Measurements from ENCODE around the gene ZNF630.

ZNF630 gene

DNA sequence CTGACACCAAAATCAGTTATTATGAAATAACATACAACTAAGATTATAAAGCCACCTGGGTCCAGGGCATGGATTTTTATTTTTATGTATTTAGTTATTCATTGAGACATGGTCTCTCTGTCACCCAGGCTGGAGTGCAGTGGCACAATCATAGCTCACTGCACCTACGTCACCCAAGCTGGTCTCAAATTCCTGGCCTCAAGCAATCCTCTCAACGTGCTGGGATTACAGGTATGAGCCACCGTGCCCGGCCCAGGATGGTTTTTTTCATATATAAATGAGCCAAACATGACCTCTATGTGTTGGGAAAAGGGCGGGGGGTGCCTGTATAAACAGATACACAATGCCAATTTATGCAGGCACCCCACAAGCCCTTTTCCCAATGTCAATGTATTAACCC is 24.6 kb downstream of the ZNF630 start:
- no peak for TF ChIP-seq GATA3 (IDR thresholded peaks at IDR 0.05; ENCODE audit: low read depth, low read length)
- no peak for TF ChIP-seq GATA2 (IDR thresholded peaks at IDR 0.05; ENCODE audit: low read depth, low read length)

DNA sequence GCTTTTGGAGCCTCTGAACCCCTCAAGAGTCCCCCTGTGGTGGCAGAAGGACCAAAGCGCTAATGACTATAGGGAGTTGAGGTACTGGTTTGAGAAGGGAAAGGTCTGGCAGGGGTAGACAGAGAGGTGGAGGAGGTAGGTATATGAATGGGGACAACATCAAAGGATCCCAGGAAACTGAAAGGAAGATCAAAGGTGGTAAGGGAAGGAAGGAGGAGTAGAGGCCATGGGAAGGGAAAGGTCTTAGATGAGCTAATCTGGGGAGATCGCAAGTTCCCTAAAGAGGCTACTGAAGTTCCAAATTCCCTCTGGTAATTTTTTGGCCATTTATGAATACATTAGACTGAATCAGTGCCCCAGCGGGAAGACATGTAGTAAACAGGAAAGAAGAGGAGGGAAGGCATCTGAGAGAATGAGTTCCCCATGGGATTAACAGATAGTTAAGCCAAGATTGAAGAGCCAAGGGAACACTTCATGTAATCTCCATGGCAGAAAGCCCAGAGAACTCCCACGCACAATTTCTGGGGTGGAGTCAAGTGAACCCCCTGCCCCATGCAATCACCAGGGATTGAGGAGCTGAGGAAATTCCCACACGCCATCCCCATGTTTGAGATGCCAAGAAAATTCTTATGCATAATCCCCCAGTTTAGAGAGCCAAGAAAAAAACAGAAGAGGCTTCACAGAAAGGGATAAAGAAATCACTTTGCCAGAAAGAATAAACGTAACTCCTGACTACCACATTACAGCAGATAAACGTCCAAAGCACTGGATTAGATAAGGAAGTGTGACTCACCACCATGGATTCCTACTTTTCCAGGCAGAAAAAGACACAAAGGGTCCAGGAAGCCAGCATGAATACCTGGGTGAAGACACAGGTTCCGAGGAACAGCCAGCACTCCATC is 25.8 kb downstream of the ZNF630 start:
- no peak for TF ChIP-seq GATA3 (IDR thresholded peaks at IDR 0.05; ENCODE audit: low read depth, low read length)
- TF ChIP-seq GATA2 (IDR thresholded peaks at IDR 0.05; ENCODE audit: low read depth, low read length), result no peak

DNA sequence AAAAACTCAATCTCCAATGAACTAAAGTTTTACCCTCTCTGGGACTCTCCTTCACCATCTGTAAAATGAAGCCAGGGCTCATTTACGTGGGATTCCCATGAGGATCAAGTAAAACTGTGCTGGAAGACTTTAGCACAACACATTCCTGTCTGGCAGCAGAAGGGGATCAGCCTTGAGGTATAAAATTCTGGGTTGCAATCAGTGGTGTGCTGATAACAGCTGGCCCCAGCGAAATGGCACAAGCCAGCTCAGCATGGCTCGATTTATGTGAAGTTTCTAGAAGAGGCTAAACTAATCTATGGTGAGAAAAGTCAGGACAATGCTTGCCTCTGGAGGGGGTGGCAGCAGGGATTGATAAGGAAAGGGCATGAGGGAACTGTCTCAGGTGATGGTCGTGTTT is 28.4 kb downstream of the ZNF630 start:
- no peak for TF ChIP-seq GATA2 (IDR thresholded peaks at IDR 0.05; ENCODE audit: low read depth, low read length)
- TF ChIP-seq GATA3 (IDR thresholded peaks at IDR 0.05; ENCODE audit: low read depth, low read length), result no peak

DNA sequence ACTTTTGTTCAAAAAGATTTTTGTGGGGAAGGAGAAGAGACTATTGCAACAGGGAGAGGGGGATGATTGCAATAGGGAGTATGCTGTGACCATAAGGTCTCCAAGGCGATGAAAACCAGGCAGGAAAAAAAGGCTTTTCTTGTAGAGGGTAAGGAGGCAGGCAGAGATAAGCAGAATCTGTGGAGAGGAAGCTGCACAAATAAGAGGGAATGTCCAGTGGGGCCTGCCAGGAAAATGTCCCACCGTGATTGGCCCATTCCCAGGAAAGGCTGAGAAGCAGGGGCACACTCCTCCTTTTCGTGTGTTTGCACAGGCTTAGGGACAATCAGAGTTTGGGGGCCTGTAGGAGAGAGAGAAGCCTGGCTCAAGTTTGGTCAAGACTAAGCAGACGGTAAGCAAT is 35.5 kb downstream of the ZNF630 start:
- no peak for TF ChIP-seq GATA2 (IDR thresholded peaks at IDR 0.05; ENCODE audit: low read depth, low read length)

DNA sequence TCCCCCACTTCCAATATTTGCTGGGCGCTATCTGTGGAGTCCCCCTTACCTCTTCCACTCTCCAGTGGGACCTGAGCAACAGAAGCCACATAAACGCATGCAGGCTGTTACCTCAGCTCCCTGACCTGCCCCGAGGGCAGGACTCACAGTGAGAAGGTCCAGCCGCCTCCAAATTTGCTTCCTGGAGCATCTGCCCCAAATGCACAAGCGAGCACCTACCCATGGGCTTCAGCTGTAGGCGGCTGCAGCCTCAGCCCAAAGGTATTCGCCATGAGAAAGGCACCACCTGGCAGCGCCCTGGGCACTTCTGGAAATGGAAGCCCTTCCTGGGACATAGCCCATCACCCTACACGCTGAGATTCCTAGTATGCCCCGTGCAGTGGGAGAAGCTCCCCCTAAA is 41.2 kb downstream of the ZNF630 start:
- no peak for TF ChIP-seq GATA2 (IDR thresholded peaks at IDR 0.05; ENCODE audit: low read depth, low read length)
- TF ChIP-seq GATA3 (IDR thresholded peaks at IDR 0.05; ENCODE audit: low read depth, low read length), result no peak

DNA sequence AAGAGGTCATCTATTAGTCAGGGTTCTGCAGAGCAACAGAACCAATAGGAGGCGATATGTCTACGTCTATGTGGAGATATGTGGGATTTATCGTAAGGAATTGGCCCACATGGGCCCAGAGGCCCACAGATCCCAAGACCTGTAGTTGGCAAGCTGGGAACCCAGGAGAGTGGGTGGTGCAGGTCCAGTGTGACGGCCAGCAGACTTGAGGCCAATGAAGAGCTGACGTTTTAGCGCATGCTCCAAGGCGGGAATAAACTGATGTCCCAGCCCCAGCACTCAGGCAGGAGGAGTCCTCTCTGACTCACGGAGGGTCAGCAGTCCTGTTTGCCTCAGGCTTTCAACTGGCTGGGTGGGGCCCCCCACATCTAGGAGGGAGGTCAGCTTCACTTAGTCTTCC is 43.3 kb downstream of the ZNF630 start:
- no peak for TF ChIP-seq GATA2 (IDR thresholded peaks at IDR 0.05; ENCODE audit: low read depth, low read length)
- no peak for TF ChIP-seq GATA3 (IDR thresholded peaks at IDR 0.05; ENCODE audit: low read depth, low read length)

DNA sequence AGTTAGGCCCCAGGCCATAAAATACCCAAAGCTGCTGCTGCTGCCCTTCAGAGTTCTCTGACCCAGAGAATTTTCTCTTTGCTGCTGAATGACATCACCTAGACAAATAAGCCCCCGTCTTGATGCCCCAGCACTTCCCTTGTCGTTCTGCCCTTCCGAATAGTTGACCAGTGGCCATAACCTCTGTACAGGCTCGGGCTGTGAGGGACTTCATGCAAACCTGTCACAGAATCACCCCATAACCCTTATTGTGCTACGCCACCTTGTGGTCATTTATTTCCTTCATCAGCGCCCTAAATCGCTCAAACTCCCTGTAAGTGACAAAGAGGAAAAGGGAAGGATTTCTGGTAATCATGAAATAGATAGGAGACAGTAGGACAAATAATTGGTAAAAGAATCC is 45.9 kb downstream of the ZNF630 start:
- no peak for TF ChIP-seq GATA2 (IDR thresholded peaks at IDR 0.05; ENCODE audit: low read depth, low read length)
- TF ChIP-seq GATA3 (IDR thresholded peaks at IDR 0.05; ENCODE audit: low read depth, low read length), result no peak

DNA sequence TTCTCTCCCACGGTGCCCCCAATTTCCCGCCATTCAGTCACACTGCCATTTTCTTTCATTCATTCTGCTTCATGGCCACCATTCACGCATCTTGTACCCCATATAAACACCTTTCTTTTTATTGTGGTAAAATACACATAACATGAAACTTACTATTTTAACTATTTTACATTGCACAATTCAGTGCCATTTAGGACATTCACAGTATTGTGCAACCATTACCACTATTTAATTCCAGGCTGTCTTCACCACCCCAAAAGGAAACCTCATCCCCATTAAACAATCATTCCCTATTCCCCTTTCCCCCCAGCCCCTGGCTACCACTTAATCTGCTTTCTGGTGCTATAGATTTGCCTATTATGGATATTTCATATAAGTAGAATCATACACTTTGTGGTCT is 48.7 kb downstream of the ZNF630 start:
- no peak for TF ChIP-seq GATA3 (IDR thresholded peaks at IDR 0.05; ENCODE audit: low read depth, low read length)
- no peak for TF ChIP-seq GATA2 (IDR thresholded peaks at IDR 0.05; ENCODE audit: low read depth, low read length)

DNA sequence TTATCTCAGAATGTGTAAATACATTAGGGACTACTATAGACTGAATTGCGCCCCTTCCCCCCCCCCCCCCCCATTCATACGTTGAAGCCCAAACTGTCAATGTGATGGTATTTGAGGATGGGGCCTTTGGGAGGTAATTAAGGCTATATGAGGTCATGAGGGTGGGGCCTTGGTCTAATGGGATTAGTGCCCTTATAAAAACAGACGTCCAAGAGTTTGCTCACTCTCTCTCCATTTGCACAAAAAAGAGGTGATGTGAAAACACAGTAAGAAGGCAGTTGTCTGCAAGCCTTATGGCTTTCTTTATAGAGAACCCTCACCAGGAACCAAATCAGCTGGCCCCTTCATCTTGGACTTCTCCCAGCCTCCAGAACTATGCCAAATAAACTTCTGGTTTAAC is 49.3 kb downstream of the ZNF630 start:
- TF ChIP-seq GATA3 (IDR thresholded peaks at IDR 0.05; ENCODE audit: low read depth, low read length), result no peak
- no peak for TF ChIP-seq GATA2 (IDR thresholded peaks at IDR 0.05; ENCODE audit: low read depth, low read length)

DNA sequence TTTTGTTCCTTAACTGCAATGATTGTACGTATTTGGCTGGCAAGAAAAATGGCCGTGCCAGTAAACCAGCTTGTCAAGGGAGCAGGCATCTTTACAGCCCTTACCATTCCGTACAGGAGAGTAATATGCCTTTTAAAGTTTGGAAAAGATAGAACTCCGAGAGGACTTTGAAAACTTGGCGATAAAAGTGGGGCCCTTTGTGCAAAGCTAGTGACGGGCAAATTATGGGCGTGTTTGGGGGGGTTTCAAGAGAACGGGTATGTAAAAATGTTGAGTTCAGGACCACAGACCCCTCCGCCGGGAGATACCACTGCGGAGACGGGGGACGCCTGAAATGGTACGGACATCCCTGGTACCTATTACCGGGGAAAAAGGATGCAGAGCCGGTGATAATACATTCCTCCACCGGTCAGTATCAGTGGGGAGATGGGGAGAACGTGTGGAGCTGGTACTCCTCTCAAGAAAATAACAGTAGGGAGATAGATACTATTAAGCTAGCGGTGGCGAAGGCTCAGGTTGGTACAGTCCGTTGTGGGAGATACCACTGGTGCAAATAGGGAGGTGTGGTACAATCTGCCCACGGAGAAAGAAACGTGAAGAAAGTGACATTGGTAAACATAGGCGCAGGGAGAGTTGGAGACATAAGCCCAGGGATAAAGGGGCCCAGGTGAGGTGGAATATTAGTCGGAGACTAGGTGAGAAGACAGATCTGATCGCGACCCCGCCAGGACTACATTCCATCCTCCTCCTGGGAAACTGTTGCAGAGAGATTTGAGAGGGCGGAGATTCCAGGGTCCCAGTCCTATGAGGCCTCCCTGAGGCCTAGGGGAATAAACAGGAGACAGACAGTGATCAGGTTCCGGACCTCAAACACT is 50.2 kb downstream of the ZNF630 start:
- TF ChIP-seq GATA2 (IDR thresholded peaks at IDR 0.05; ENCODE audit: low read depth, low read length), result no peak; the same call in 1 of the 2 replicates
- TF ChIP-seq GATA3 (IDR thresholded peaks at IDR 0.05; ENCODE audit: low read depth, low read length), result no peak

Data from SH-SY5Y (cell line).